HepG2 (cell line): Measurements from ENCODE around the gene ZNF79. TPM values are rescaled to one million over a fixed set of nuclear protein-coding genes. Genes with fewer than 3 reads are reported as not detected.

Source experiments
- CEBPZ ChIP-seq: IDR thresholded peaks from 2 replicates; pipeline ENCODE4 v1.6.1; 2012; ENCODE audit warnings: low read length, improper control_type of control experiment
- HIVEP1 ChIP-seq: sonication (generic); formaldehyde crosslinking; IDR thresholded peaks from 2 replicates; pipeline ENCODE4 v1.4.0; 2020; ENCODE audit warnings: mild to moderate bottlenecking, missing genetic modification reagents
- RBAK ChIP-seq: sonication (generic); formaldehyde crosslinking; IDR thresholded peaks from 2 replicates; pipeline ENCODE4 v1.5.1; 2020; ENCODE audit warnings: mild to moderate bottlenecking, missing genetic modification reagents
- SAP130 ChIP-seq: IDR thresholded peaks from 2 replicates; pipeline ENCODE4 v1.6.1; 2016; ENCODE audit warnings: low read depth
- TOE1 ChIP-seq: sonication (generic); formaldehyde crosslinking; IDR thresholded peaks from 2 replicates; pipeline ENCODE4 v1.4.0; 2020; ENCODE audit warnings: mild to moderate bottlenecking, missing genetic modification reagents
- TP53 ChIP-seq: sonication (generic); formaldehyde crosslinking; conservative IDR thresholded peaks from 2 replicates; pipeline ENCODE4 v1.4.0; 2020; ENCODE audit warnings: missing genetic modification reagents
- ZBTB38 ChIP-seq: sonication (generic); formaldehyde crosslinking; IDR thresholded peaks from 2 replicates; pipeline ENCODE4 v1.5.1; 2020; ENCODE audit warnings: mild to moderate bottlenecking, missing genetic modification reagents
- ZNF251 ChIP-seq: sonication (generic); formaldehyde crosslinking; IDR thresholded peaks from 2 replicates; pipeline ENCODE4 v1.9.0; 2021; ENCODE audit warnings: mild to moderate bottlenecking, missing genetic modification reagents
- ZNF609 ChIP-seq: sonication (generic); formaldehyde crosslinking; IDR thresholded peaks from 2 replicates; pipeline ENCODE4 v1.4.0; 2020; ENCODE audit warnings: mild to moderate bottlenecking, missing genetic modification reagents, borderline replicate concordance
- ZNF850 ChIP-seq: sonication (generic); formaldehyde crosslinking; conservative IDR thresholded peaks from 2 replicates; pipeline ENCODE4 v1.9.0; 2021; ENCODE audit warnings: mild to moderate bottlenecking, missing genetic modification reagents
- polyA plus RNA-seq, 8 experiments: library from polyadenylated mRNA; depleted of rRNA in 3 of 8; stranded (reverse) in 7 of 8; unstranded in 1 of 8; fragments of >200 nt; fragmentation: Illumina TruSeq in 4 of 8; extraction: Trizol in 4 of 8; gene quantifications; 2 replicates each; pipeline versions ENCODE4 v1.2.1 to v1.2.3, GENCODE V29; 2011 to 2016; ENCODE audit warnings: low read depth in 4 of 8, missing spikeins in 1 of 8, mixed read lengths in 1 of 8; ENCODE audit not compliant: insufficient read depth in 1 of 8
- total RNA-seq, 5 experiments: library from RNA; depleted of rRNA; stranded (reverse); fragments of >200 nt; fragmentation: Illumina TruSeq; extraction: Trizol; gene quantifications; 2 replicates each; pipeline ENCODE4 v1.2.3, GENCODE V29; 2016; ENCODE audit warnings: low read depth in 1 of 5
- TF ChIP-seq, protein P1 (sequence below): sonication (generic); formaldehyde crosslinking; IDR thresholded peaks from 2 replicates; pipeline ENCODE4 v1.4.0; 2020; ENCODE audit warnings: missing genetic modification reagents

Gene ZNF79
- total and polyA plus RNA-seq, 2 of the 13 experiments (the other 11 are each of a cell fraction or from before 2014, with no cell fraction given), result 3.7 to 8.1 TPM

DNA sequence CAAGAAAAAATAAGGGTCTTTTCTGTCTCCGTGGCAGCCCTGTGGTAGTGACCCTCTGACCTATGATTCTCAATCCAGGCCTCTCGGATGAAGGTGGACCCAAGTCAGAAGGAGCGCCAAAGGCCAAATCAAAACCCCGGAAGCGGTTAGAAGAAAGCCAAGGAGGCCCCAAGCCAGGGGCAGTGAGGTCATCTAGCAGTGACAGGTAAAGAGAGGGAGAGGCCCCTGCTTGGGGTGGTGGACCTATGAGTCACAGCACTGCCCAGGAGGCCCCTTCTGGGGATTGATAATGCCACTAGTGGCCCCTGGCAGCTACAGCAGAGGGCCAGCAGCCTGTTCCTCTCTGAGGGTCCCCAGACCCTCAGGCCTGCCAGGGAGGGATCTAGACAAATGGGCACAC is 33.6 kb upstream of the ZNF79 start (continued):
- TF ChIP-seq, protein P1, sequence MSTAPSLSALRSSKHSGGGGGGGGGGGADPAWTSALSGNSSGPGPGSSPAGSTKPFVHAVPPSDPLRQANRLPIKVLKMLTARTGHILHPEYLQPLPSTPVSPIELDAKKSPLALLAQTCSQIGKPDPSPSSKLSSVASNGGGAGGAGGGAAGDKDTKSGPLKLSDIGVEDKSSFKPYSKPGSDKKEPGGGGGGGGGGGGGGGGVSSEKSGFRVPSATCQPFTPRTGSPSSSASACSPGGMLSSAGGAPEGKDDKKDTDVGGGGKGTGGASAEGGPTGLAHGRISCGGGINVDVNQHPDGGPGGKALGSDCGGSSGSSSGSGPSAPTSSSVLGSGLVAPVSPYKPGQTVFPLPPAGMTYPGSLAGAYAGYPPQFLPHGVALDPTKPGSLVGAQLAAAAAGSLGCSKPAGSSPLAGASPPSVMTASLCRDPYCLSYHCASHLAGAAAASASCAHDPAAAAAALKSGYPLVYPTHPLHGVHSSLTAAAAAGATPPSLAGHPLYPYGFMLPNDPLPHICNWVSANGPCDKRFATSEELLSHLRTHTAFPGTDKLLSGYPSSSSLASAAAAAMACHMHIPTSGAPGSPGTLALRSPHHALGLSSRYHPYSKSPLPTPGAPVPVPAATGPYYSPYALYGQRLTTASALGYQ (CRISPR knock-in tag), result peak; percentile 90
- no peak for TF ChIP-seq ZNF850 (CRISPR knock-in tag)
- no peak for TF ChIP-seq RBAK
- TF ChIP-seq SAP130, result peak; percentile 93
- no peak for TF ChIP-seq CEBPZ
- 0 out of 2 replicates have a peak, but pooled peaks have one; percentile 43 for TF ChIP-seq ZBTB38 (CRISPR knock-in tag)
- TF ChIP-seq ZNF609 (CRISPR knock-in tag), result peak; percentile 71; the same call in 1 of the 2 replicates
- TF ChIP-seq TOE1, result no peak
- TF ChIP-seq ZNF251, result no peak
- TF ChIP-seq TP53 (CRISPR knock-in tag), result no peak
- TF ChIP-seq HIVEP1, result peak; percentile 58; the same call in 1 of the 2 replicates
